Keratinocyte (primary cell): ENCODE results near the gene C11orf24. TPM values are rescaled to one million over a fixed set of nuclear protein-coding genes. Genes with fewer than 3 reads are reported as not detected.

Source experiments
- DNase-seq: peaks from one replicate; pipeline ENCODE4 v3.0.0-alpha.2; 2011; ENCODE audit warnings: low read depth, missing footprints, low spot score
- FAIRE-seq: peaks from 2 replicates; lab custom pipeline; 2011; peaks lifted over from hg19 to GRCh38; lab: Jason Lieb, UNC
- H2AFZ ChIP-seq: 2 replicates; pipeline ENCODE4 v1.6.0; 2012; ENCODE audit warnings: low read length, control low read depth, inconsistent platforms; ENCODE audit not compliant: control insufficient read depth
- H3K27ac ChIP-seq: 2 replicates; pipeline ENCODE4 v1.5.1; 2011; ENCODE audit warnings: low read length; ENCODE audit not compliant: control insufficient read depth, insufficient read depth
- H3K27me3 ChIP-seq: 3 replicates; pipeline ENCODE4 v1.6.0; 2011; ENCODE audit warnings: low read length; ENCODE audit not compliant: control insufficient read depth, insufficient read depth; ENCODE audit errors: extremely low read depth
- H3K36me3 ChIP-seq, 2 experiments: 2 replicates in 1 of 2; 3 replicates in 1 of 2; pipeline ENCODE4 v1.5.1; 2011; ENCODE audit warnings: low read length in 2 of 2, mild to moderate bottlenecking in 1 of 2; ENCODE audit not compliant: control insufficient read depth in 2 of 2, insufficient read depth in 2 of 2; ENCODE audit errors: extremely low read depth in 1 of 2
- H3K4me1 ChIP-seq: 3 replicates; pipeline ENCODE4 v1.5.1; 2011; ENCODE audit warnings: low read length; ENCODE audit not compliant: control insufficient read depth, insufficient read depth; ENCODE audit errors: extremely low read depth
- H3K4me2 ChIP-seq: 3 replicates; pipeline ENCODE4 v1.6.0; 2011; ENCODE audit warnings: low read depth, low read length; ENCODE audit not compliant: control insufficient read depth, insufficient read depth; ENCODE audit errors: extremely low read depth
- H3K4me3 ChIP-seq, 3 experiments: fragments of 200-600 bp in 1 of 3; sonication (generic) in 1 of 3; 2 replicates in 2 of 3; 3 replicates in 1 of 3; pipeline ENCODE4 v1.5.1; 2011 to 2016; ENCODE audit warnings: low read length in 3 of 3, mild to moderate bottlenecking in 3 of 3, control low read depth in 2 of 3, inconsistent platforms in 1 of 3, low read depth in 1 of 3, mixed read lengths in 1 of 3, mixed run types in 1 of 3, moderate library complexity in 1 of 3; ENCODE audit not compliant: control insufficient read depth in 2 of 3, insufficient read depth in 2 of 3; ENCODE audit errors: extremely low read depth in 1 of 3
- H3K79me2 ChIP-seq: 2 replicates; pipeline ENCODE4 v1.6.0; 2012; ENCODE audit warnings: low read length; ENCODE audit not compliant: control insufficient read depth, insufficient read depth
- H3K9ac ChIP-seq: 3 replicates; pipeline ENCODE4 v1.6.0; 2011; ENCODE audit warnings: low read length; ENCODE audit not compliant: control insufficient read depth, insufficient read depth; ENCODE audit errors: extremely low read depth
- H3K9me1 ChIP-seq: 3 replicates; pipeline ENCODE4 v1.6.0; 2011; ENCODE audit warnings: low read length; ENCODE audit not compliant: control insufficient read depth, insufficient read depth; ENCODE audit errors: extremely low read depth
- H3K9me3 ChIP-seq: 2 replicates; pipeline ENCODE4 v1.5.1; 2012; ENCODE audit warnings: low read depth, low read length; ENCODE audit not compliant: control insufficient read depth
- H4K20me1 ChIP-seq: 3 replicates; pipeline ENCODE4 v1.6.0; 2011; ENCODE audit warnings: low read length; ENCODE audit not compliant: control insufficient read depth, insufficient read depth; ENCODE audit errors: extremely low read depth
- CTCF ChIP-seq, 3 experiments: IDR thresholded peaks in 1 of 3; conservative IDR thresholded peaks in 1 of 3; optimal IDR thresholded peaks in 1 of 3; 2 replicates in 2 of 3; 3 replicates in 1 of 3; pipeline versions ENCODE3 to v1.5.1; 2011; ENCODE audit warnings: low read length in 3 of 3, mild to moderate bottlenecking in 3 of 3, moderate library complexity in 2 of 3, control low read depth in 1 of 3, inconsistent platforms in 1 of 3; ENCODE audit not compliant: insufficient read depth in 2 of 3; ENCODE audit errors: extremely low read depth in 1 of 3
- EZH2 ChIP-seq: IDR thresholded peaks from one replicate; pipeline ENCODE4 v1.6.1; 2012; ENCODE audit warnings: inconsistent platforms, mild to moderate bottlenecking, low read length, moderate library complexity
- dilution Hi-C: fragments of 300-500 bp; cut with MboI; formaldehyde crosslinking; loops from one replicate; pipeline ENCODE4 v1.7.0; 2020; ENCODE audit warnings: low sequenced_read_pairs; ENCODE audit not compliant: extremely low pct_ligation_motif_present
- polyA plus RNA-seq, 5 experiments: library from polyadenylated mRNA; depleted of rRNA in 3 of 5; stranded (reverse) in 3 of 5; stranded (forward) in 1 of 5; unstranded in 1 of 5; fragments of >200 nt; gene quantifications; 1 replicate in 1 of 5; 2 replicates in 3 of 5; 3 replicates in 1 of 5; pipeline versions ENCODE4 v1.2.1 to v1.2.3, GENCODE V29; 2011 to 2012; ENCODE audit warnings: missing spikeins in 2 of 5, low read depth in 1 of 5, low replicate concordance in 1 of 5

Gene C11orf24
- polyA plus RNA-seq, 1 donor (not counting 4 experiments of a cell fraction or from before 2014, with no cell fraction given): 28.4 TPM

- peak overlapping the region; percentile 92 for H3K27ac ChIP-seq
- H3K79me2 ChIP-seq: peaks cover 8% of the 10 kb centered on the region
- no peaks in the 10 kb centered on the region for H3K27me3 ChIP-seq
- H3K9ac ChIP-seq: peak overlapping the region; percentile 72
- TF ChIP-seq EZH2: no peak
- no peak for TF ChIP-seq CTCF (optimal IDR thresholded peaks at IDR 0.05 in 1 of 3, IDR thresholded peaks at IDR 0.05 in 1 of 3, conservative IDR thresholded peaks at IDR 0.05 in 1 of 3; ENCODE audit: extremely low read depth in 1 of 3, insufficient read depth in 2 of 3, low read length in 3 of 3)
- no peaks in the 10 kb centered on the region for H3K9me3 ChIP-seq
- dilution Hi-C loops: no loop called here
- H3K4me2 ChIP-seq: peak overlapping the region; percentile 72
- H3K9me1 ChIP-seq: no peaks in the 10 kb centered on the region
- peak overlapping the region; percentile 64 for H2AFZ ChIP-seq
- peak overlapping the region in 1 of 3 experiments; percentile 44 for H3K4me3 ChIP-seq
- DNase-seq (peak; percentile 88), FAIRE-seq (peak; percentile 48)
- H3K4me1 ChIP-seq: peaks cover 26% of the 10 kb centered on the region
- no peaks in the 10 kb centered on the region for H4K20me1 ChIP-seq
- no peaks in the 10 kb centered on the region for H3K36me3 ChIP-seq
These were observed 4.1 kb upstream of the C11orf24 start for GRCh38 chr11:68275721-68276507.

- no peak overlapping the region for H2AFZ ChIP-seq
- H3K27me3 ChIP-seq: no peaks in the 10 kb centered on the region
- H3K9me1 ChIP-seq: peaks cover 1% of the 10 kb centered on the region
- no peak overlapping the region for H3K9ac ChIP-seq
- no peak for DNase-seq
- H3K27ac ChIP-seq: no peak overlapping the region
- H3K36me3 ChIP-seq: peaks cover 2 to 7% of the 10 kb centered on the region in 2 experiments
- no peak overlapping the region for H3K4me3 ChIP-seq
- dilution Hi-C loops: no loop called here
- H3K79me2 ChIP-seq: peaks cover 24% of the 10 kb centered on the region
- no peaks in the 10 kb centered on the region for H3K9me3 ChIP-seq
- no peaks in the 10 kb centered on the region for H4K20me1 ChIP-seq
- no peak for FAIRE-seq
- TF ChIP-seq EZH2 (no peak), CTCF (optimal IDR thresholded peaks at IDR 0.05 in 1 of 3, IDR thresholded peaks at IDR 0.05 in 1 of 3, conservative IDR thresholded peaks at IDR 0.05 in 1 of 3; ENCODE audit: extremely low read depth in 1 of 3, insufficient read depth in 2 of 3, low read length in 3 of 3) (no peak)
- H3K4me1 ChIP-seq: peaks cover 35% of the 10 kb centered on the region
- H3K4me2 ChIP-seq: no peak overlapping the region
These were observed 2.5 kb upstream of the C11orf24 start for GRCh38 chr11:68274306-68274705.
